Memory B cell (primary cell): ENCODE results near the gene DMBT1.

ENCODE experiments used
- ATAC-seq: fragments of 150-1000 bp; cut with Tn5 transposase; 2 replicates; pipeline ENCODE4 v1.10.0; 2021; ENCODE audit warnings: low read depth, mild to moderate bottlenecking, moderate library complexity
- DNase-seq, 2 donors: peaks; one replicate each; pipeline ENCODE4 v3.0.0; 2022; ENCODE audit warnings: low spot score in 2 of 2
- H3K27ac Mint-ChIP-seq: one replicate; pipeline ENCODE4 v1.8.0; 2022; ENCODE audit warnings: mild to moderate bottlenecking, moderate library complexity, mixed read lengths
- H3K27me3 Mint-ChIP-seq: one replicate; pipeline ENCODE4 v1.8.0; 2022; ENCODE audit warnings: mixed read lengths
- H3K36me3 Mint-ChIP-seq: one replicate; pipeline ENCODE4 v1.8.0; 2022; ENCODE audit warnings: mild to moderate bottlenecking, mixed read lengths
- H3K4me1 Mint-ChIP-seq: one replicate; pipeline ENCODE4 v1.8.0; 2022; ENCODE audit warnings: mixed read lengths
- H3K4me3 Mint-ChIP-seq: one replicate; pipeline ENCODE4 v1.8.0; 2022; ENCODE audit warnings: mild to moderate bottlenecking, moderate library complexity, mixed read lengths
- H3K9me3 Mint-ChIP-seq: one replicate; pipeline ENCODE4 v1.8.0; 2022; ENCODE audit warnings: mixed read lengths

DMBT1 gene

GRCh38 chr10:122531939-122532338 lies 28.6 kb upstream of the DMBT1 start:
- Mint-ChIP-seq H3K27ac (no peak overlapping the region), H3K4me1 (no peaks in the 10 kb centered on the region), H3K27me3 (peaks cover 1% of the 10 kb centered on the region), H3K9me3 (peaks cover 2% of the 10 kb centered on the region), H3K36me3 (no peaks in the 10 kb centered on the region), H3K4me3 (no peak overlapping the region)
- ATAC-seq (no peak), DNase-seq (no peak)

- no peak overlapping the region for H3K4me3 Mint-ChIP-seq
- H3K27ac Mint-ChIP-seq = no peak overlapping the region
- H3K4me1 Mint-ChIP-seq = no peaks in the 10 kb centered on the region
- DNase-seq (no peak), ATAC-seq (no peak)
- H3K27me3 Mint-ChIP-seq = peaks cover 1% of the 10 kb centered on the region
- peaks cover 2% of the 10 kb centered on the region for H3K9me3 Mint-ChIP-seq
- no peaks in the 10 kb centered on the region for H3K36me3 Mint-ChIP-seq
Observed at GRCh38 chr10:122532601-122533296, 27.8 kb upstream of the DMBT1 start.

GRCh38 chr10:122537545-122537944 lies 23.0 kb upstream of the DMBT1 start:
- no peaks in the 10 kb centered on the region for H3K4me1 Mint-ChIP-seq
- DNase-seq (no peak), ATAC-seq (no peak)
- no peak overlapping the region for H3K27ac Mint-ChIP-seq
- H3K4me3 Mint-ChIP-seq = no peak overlapping the region
- peaks cover 4% of the 10 kb centered on the region for H3K27me3 Mint-ChIP-seq
- peaks cover 2% of the 10 kb centered on the region for H3K9me3 Mint-ChIP-seq
- H3K36me3 Mint-ChIP-seq = no peaks in the 10 kb centered on the region

DNA sequence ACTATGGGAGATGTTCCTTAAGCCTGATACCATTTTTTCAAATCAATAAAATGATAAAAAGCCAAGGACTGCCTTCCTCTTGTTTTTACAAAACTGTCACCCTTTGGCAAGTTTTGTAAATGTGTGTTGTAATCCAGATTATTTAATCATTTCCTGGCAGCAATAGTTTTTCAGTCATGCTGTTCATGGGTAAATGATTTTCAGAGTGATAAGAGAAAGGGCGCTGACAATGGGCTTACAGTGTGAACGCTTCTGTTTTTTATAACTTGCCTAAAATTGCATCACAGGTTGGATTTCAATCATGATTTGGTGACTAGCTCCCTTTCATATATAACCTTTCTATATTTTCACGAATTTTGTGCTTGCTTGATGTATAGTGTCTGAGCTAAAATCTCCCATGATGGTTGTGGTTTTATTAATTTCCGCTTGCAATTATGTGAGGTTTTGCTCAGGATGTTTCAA lies 19.0 kb upstream of the DMBT1 start:
- Mint-ChIP-seq H3K9me3 (peaks cover 2% of the 10 kb centered on the region), H3K27ac (no peak overlapping the region), H3K4me3 (no peak overlapping the region), H3K36me3 (no peaks in the 10 kb centered on the region), H3K4me1 (no peaks in the 10 kb centered on the region), H3K27me3 (peaks cover 9% of the 10 kb centered on the region)
- ATAC-seq = no peak
- no peak for DNase-seq

DNA sequence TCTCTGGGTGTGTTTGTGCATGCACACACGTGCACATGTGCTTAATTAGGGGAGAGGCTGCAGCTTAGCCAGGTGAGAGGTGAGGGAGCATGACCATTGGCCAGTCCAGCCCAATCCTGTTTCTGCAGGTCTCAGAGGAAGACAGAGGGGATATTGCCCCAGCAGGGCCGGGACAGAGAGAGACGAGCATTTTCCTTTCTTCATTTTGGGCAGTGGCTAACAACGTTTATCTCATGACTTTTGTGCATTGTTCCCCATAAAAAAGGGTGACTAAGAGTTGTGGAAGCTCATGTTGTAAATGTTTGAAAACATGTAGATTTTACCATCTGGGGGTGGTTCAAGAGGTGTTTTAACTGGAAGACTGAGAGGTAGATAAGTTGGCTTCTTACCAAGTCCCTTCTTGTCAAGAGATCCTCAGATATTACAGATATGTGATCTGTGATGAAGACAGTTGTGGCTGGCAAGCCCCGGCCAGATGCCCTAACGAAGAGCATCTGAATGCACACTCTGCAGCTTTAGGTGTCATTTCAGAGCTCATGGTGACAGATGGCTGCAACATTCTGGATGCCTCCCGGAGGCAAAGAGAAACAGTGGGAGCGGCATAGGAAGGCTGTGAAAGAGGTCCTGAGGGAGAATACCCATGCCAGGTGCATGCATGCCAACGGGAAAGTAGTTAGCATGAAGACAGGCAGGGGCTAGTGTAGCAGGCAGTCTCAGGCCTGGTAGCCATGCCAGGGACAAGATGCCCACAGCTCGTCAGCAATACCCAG lies 16.7 kb upstream of the DMBT1 start:
- Mint-ChIP-seq H3K9me3 (no peaks in the 10 kb centered on the region), H3K27me3 (peaks cover 9% of the 10 kb centered on the region), H3K27ac (no peak overlapping the region), H3K4me3 (no peak overlapping the region), H3K36me3 (no peaks in the 10 kb centered on the region), H3K4me1 (no peaks in the 10 kb centered on the region)
- no peak for ATAC-seq
- no peak for DNase-seq

GRCh38 chr10:122544493-122544892 lies 16.1 kb upstream of the DMBT1 start:
- H3K27me3 Mint-ChIP-seq = peaks cover 9% of the 10 kb centered on the region
- DNase-seq (no peak), ATAC-seq (no peak)
- H3K27ac Mint-ChIP-seq = no peak overlapping the region
- no peaks in the 10 kb centered on the region for H3K36me3 Mint-ChIP-seq
- H3K9me3 Mint-ChIP-seq = no peaks in the 10 kb centered on the region
- H3K4me1 Mint-ChIP-seq = no peaks in the 10 kb centered on the region
- H3K4me3 Mint-ChIP-seq = no peak overlapping the region

DNA sequence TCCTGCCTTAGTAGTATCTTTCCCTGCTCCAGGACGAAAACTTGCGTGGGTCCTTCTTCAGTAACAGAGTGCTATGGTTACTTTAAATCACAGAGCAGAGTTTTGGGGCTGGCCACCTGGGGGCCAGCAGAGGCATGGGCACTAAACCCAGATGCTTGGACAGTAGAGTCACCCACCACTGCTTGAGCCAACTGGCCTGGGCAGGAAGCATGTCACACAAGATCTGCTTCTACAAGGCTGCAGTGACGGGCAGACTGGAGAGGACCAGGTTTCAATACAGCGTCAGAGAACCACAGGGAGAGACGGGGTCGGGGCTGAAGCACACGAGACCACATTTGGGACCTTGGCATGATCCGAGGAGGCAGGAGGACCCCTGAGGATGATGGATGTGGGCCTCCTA lies 14.3 kb upstream of the DMBT1 start:
- Mint-ChIP-seq H3K4me3 (no peak overlapping the region), H3K27ac (no peak overlapping the region), H3K9me3 (no peaks in the 10 kb centered on the region), H3K27me3 (peaks cover 7% of the 10 kb centered on the region), H3K36me3 (no peaks in the 10 kb centered on the region), H3K4me1 (no peaks in the 10 kb centered on the region)
- no peak for DNase-seq
- ATAC-seq = no peak

GRCh38 chr10:122548407-122549085 lies 12.0 kb upstream of the DMBT1 start:
- Mint-ChIP-seq H3K36me3 (no peaks in the 10 kb centered on the region), H3K9me3 (no peaks in the 10 kb centered on the region), H3K27ac (no peak overlapping the region), H3K4me1 (no peaks in the 10 kb centered on the region), H3K27me3 (peaks cover 6% of the 10 kb centered on the region), H3K4me3 (no peak overlapping the region)
- no peak for DNase-seq
- ATAC-seq = no peak

DNA sequence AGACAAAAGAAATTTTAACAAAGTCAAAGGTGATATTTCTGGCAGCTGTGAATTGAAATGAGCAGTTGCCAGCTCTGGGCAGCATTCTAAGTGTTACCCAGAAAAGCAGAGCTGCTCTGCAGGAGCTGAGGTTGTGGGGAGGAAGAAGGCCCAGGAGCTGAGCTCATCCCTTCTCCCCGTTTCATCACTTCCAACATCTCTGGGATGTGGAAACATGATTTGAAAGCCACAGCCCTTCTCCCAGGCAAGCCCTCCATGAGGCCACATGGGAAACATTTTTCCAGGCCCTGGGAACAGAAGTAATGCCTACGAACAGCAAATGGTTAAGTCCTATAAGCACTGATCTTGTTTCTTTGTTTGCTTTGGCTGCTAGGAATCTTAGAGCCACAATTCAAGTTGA lies 10.9 kb upstream of the DMBT1 start:
- DNase-seq (no peak), ATAC-seq (no peak)

DNA sequence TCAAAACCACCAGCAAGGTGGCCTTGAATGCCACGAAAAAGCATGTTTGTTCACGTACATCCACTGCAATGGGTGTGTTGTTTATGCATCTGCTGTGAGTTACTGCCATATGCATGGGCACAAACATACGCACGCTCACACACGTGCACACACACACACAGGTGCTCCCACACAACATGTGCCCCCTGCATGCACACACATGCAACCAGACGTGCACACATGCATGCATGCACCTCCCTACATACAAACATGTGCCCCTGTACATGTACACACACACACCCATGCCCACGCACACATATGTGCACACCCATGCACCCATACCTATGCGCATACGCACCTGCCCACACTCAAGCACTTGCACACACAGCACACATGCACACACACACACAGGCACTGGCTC lies 10.1 kb upstream of the DMBT1 start:
- no peak overlapping the region for H3K27ac Mint-ChIP-seq
- H3K4me1 Mint-ChIP-seq = no peaks in the 10 kb centered on the region
- peaks cover 7% of the 10 kb centered on the region for H3K27me3 Mint-ChIP-seq
- DNase-seq (no peak), ATAC-seq (no peak)
- H3K9me3 Mint-ChIP-seq = no peaks in the 10 kb centered on the region
- no peaks in the 10 kb centered on the region for H3K36me3 Mint-ChIP-seq
- no peak overlapping the region for H3K4me3 Mint-ChIP-seq

More for the DNA sequence above, 10.9 kb upstream of the DMBT1 start:
- no peaks in the 10 kb centered on the region for H3K4me1 Mint-ChIP-seq
- no peaks in the 10 kb centered on the region for H3K9me3 Mint-ChIP-seq
- no peaks in the 10 kb centered on the region for H3K36me3 Mint-ChIP-seq
- H3K4me3 Mint-ChIP-seq = no peak overlapping the region
- no peak overlapping the region for H3K27ac Mint-ChIP-seq
- peaks cover 5% of the 10 kb centered on the region for H3K27me3 Mint-ChIP-seq

DNA sequence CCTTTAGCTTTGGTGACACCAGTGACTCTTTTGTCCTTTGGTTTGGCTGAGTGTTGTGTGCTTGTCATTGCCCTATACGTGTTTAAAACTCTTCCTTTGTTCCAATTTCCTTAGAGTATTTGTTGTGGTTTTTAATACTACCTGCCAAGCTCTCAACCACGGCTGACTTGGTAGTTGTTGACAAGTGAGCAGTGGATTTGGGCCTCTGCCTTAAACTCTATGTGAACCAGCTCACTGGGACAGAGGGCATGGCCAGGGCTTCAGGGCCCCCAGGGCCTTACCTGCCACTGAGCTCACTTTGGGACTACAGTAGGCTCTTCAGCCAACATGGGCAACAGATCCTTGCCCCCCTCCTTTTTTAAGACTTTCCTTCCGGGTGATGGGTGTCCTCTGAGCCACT lies 9.6 kb upstream of the DMBT1 start:
- no peak overlapping the region for H3K4me3 Mint-ChIP-seq
- no peak overlapping the region for H3K27ac Mint-ChIP-seq
- no peak for ATAC-seq
- H3K27me3 Mint-ChIP-seq = peaks cover 7% of the 10 kb centered on the region
- H3K4me1 Mint-ChIP-seq = no peaks in the 10 kb centered on the region
- H3K36me3 Mint-ChIP-seq = no peaks in the 10 kb centered on the region
- no peaks in the 10 kb centered on the region for H3K9me3 Mint-ChIP-seq
- no peak for DNase-seq

GRCh38 chr10:122551450-122551849 lies 9.1 kb upstream of the DMBT1 start:
- Mint-ChIP-seq H3K9me3 (peaks cover 2% of the 10 kb centered on the region), H3K27me3 (peaks cover 7% of the 10 kb centered on the region), H3K4me1 (no peaks in the 10 kb centered on the region), H3K4me3 (no peak overlapping the region), H3K36me3 (peaks cover 2% of the 10 kb centered on the region), H3K27ac (no peak overlapping the region)
- DNase-seq (no peak), ATAC-seq (no peak)

DNA sequence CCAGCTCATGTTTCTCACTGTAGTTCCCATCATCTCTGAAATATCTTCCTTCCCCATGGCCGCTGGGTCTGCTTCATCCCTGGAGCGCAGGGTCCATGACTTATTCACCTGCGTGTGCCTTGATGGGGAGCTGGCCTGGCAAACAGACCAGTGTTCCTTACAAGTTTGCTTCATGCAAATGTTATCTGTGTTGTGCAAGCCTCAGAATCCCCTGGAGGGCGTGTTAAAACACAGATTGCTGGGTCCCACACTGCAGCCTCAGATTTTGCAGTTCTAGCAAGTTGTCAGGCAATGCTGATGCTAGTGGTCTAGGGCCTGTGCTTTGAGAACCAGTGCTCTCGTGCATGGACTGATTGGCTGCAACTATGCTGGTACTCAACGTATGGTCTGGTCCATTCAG lies 7.2 kb upstream of the DMBT1 start:
- H3K9me3 Mint-ChIP-seq = peaks cover 2% of the 10 kb centered on the region
- no peak overlapping the region for H3K4me3 Mint-ChIP-seq
- H3K27ac Mint-ChIP-seq = no peak overlapping the region
- H3K36me3 Mint-ChIP-seq = peaks cover 2% of the 10 kb centered on the region
- H3K4me1 Mint-ChIP-seq = no peaks in the 10 kb centered on the region
- ATAC-seq (no peak), DNase-seq (no peak)
- peaks cover 5% of the 10 kb centered on the region for H3K27me3 Mint-ChIP-seq
